Stimulated activated CD4-positive, alpha-beta T cell treated with anti-CD3 and anti-CD28 coated beads, Interleukin-2, amount 100 ng/mL, for 4 hours (primary cell): ENCODE measurements around the gene EGFLAM.
A peak's percentile ranks its signal among the peaks of the same experiment; 100 is the strongest.
"Not testable (repeated sequence)": the region's sequence is repeated elsewhere in the genome, so short reads cannot be mapped to it uniquely, and the experiment has no call there.

Experiments used
- DNase-seq: peaks from one replicate; pipeline ENCODE4 v3.0.0-alpha.2; 2020; ENCODE audit warnings: low read depth

The EGFLAM gene

GRCh38 chr5:38376404-38376803, 118.0 kb downstream of the EGFLAM start:
- DNase-seq, result no peak

- no peak for DNase-seq
These were observed 120.2 kb downstream of the EGFLAM start for GRCh38 chr5:38378579-38378978.

GRCh38 chr5:38379350-38379937, 121.1 kb downstream of the EGFLAM start:
- DNase-seq, result no peak

- DNase-seq, result no peak
These were observed 122.2 kb downstream of the EGFLAM start for GRCh38 chr5:38380537-38380936.

GRCh38 chr5:38381361-38381760, 123.0 kb downstream of the EGFLAM start:
- DNase-seq, result no peak

- peak; percentile 16 for DNase-seq
These were observed 124.5 kb downstream of the EGFLAM start for GRCh38 chr5:38382898-38383297.

- DNase-seq, result no peak
These were observed 125.3 kb downstream of the EGFLAM start for GRCh38 chr5:38383701-38384100.

- no peak for DNase-seq
These were observed 126.0 kb downstream of the EGFLAM start for GRCh38 chr5:38384396-38384795.

GRCh38 chr5:38387161-38387560, 128.8 kb downstream of the EGFLAM start:
- no peak for DNase-seq

GRCh38 chr5:38393636-38394035, 135.3 kb downstream of the EGFLAM start:
- no peak for DNase-seq

GRCh38 chr5:38396766-38397165, 138.4 kb downstream of the EGFLAM start:
- no peak for DNase-seq

GRCh38 chr5:38400365-38400764, 142.0 kb downstream of the EGFLAM start:
- DNase-seq, result no peak

- no peak for DNase-seq
These were observed 142.8 kb downstream of the EGFLAM start for GRCh38 chr5:38401145-38401544.

- no peak for DNase-seq
These were observed 145.0 kb downstream of the EGFLAM start for GRCh38 chr5:38403406-38403805.

GRCh38 chr5:38403877-38404635, 145.7 kb downstream of the EGFLAM start:
- DNase-seq, result no peak

- no peak for DNase-seq
These were observed 146.4 kb downstream of the EGFLAM start for GRCh38 chr5:38404667-38405276.

GRCh38 chr5:38408446-38409198, 150.3 kb downstream of the EGFLAM start:
- no peak for DNase-seq

- no peak for DNase-seq
These were observed 152.1 kb downstream of the EGFLAM start for GRCh38 chr5:38410304-38410990.

- DNase-seq, result no peak
These were observed 155.3 kb downstream of the EGFLAM start for GRCh38 chr5:38413696-38414095.

- no peak for DNase-seq
These were observed 156.0 kb downstream of the EGFLAM start for GRCh38 chr5:38414348-38414747.

- not testable (repeated sequence) for DNase-seq
These were observed 157.4 kb downstream of the EGFLAM start for GRCh38 chr5:38415772-38416171.

GRCh38 chr5:38417658-38418017, 159.3 kb downstream of the EGFLAM start:
- no peak for DNase-seq
